ENCODE data around the gene PRIMA1. TPM values are rescaled to one million over a fixed set of nuclear protein-coding genes. Genes with fewer than 3 reads are reported as not detected.

PRIMA1 gene
- total and polyA plus RNA-seq, 2 experiments from 2014 or later = 2.1 to 3.5 TPM

- peaks cover 21% of the 10 kb centered on the region for H3K4me1 Mint-ChIP-seq
- H3K36me3 Mint-ChIP-seq (ENCODE audit: low read depth) = no peaks in the 10 kb centered on the region
- Histone ChIP-seq H2AFZ (no peak overlapping the region), H3K79me2 (replicated peaks; ENCODE audit: insufficient read depth) (no peaks in the 10 kb centered on the region), H3K36me3 (ENCODE audit: insufficient read depth) (no peaks in the 10 kb centered on the region), H3F3A (replicated peaks; ENCODE audit: low read depth) (no peaks in the 10 kb centered on the region), H3K4me2 (no peak overlapping the region), H3K27ac (ENCODE audit: low read depth) (no peak overlapping the region), H3K27me3 (ENCODE audit: insufficient read depth) (no peaks in the 10 kb centered on the region), H3K4me3 (no peak overlapping the region), H4K20me1 (replicated peaks; ENCODE audit: insufficient read depth) (no peaks in the 10 kb centered on the region), H3K4me1 (ENCODE audit: insufficient read depth) (peaks cover 3% of the 10 kb centered on the region), H3K9me2 (ENCODE audit: insufficient read depth) (no peaks in the 10 kb centered on the region)
- peaks cover 6% of the 10 kb centered on the region for H3K27me3 Mint-ChIP-seq (ENCODE audit: insufficient read depth, low read depth, poor library complexity)
- no peak overlapping the region for H3K4me3 Mint-ChIP-seq
- H3K9me3 Mint-ChIP-seq = no peaks in the 10 kb centered on the region
- no peak overlapping the region for H3K27ac Mint-ChIP-seq
- DNase-seq (ENCODE audit: low spot score) (no peak), ATAC-seq (no peak)
- no peak for TF ChIP-seq NANOG (IDR thresholded peaks at IDR 0.05; ENCODE audit: borderline replicate concordance)
- TF ChIP-seq ETS1 (IDR thresholded peaks at IDR 0.05) = no peak
- TF ChIP-seq, protein P1, sequence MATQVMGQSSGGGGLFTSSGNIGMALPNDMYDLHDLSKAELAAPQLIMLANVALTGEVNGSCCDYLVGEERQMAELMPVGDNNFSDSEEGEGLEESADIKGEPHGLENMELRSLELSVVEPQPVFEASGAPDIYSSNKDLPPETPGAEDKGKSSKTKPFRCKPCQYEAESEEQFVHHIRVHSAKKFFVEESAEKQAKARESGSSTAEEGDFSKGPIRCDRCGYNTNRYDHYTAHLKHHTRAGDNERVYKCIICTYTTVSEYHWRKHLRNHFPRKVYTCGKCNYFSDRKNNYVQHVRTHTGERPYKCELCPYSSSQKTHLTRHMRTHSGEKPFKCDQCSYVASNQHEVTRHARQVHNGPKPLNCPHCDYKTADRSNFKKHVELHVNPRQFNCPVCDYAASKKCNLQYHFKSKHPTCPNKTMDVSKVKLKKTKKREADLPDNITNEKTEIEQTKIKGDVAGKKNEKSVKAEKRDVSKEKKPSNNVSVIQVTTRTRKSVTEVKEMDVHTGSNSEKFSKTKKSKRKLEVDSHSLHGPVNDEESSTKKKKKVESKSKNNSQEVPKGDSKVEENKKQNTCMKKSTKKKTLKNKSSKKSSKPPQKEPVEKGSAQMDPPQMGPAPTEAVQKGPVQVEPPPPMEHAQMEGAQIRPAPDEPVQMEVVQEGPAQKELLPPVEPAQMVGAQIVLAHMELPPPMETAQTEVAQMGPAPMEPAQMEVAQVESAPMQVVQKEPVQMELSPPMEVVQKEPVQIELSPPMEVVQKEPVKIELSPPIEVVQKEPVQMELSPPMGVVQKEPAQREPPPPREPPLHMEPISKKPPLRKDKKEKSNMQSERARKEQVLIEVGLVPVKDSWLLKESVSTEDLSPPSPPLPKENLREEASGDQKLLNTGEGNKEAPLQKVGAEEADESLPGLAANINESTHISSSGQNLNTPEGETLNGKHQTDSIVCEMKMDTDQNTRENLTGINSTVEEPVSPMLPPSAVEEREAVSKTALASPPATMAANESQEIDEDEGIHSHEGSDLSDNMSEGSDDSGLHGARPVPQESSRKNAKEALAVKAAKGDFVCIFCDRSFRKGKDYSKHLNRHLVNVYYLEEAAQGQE (IDR thresholded peaks at IDR 0.05; ENCODE audit: unreplicated experiment) = no peak
- TF ChIP-seq EZH2phosphoT487 (IDR thresholded peaks at IDR 0.05; ENCODE audit: unreplicated experiment) = no peak
- TF ChIP-seq, protein P2, sequence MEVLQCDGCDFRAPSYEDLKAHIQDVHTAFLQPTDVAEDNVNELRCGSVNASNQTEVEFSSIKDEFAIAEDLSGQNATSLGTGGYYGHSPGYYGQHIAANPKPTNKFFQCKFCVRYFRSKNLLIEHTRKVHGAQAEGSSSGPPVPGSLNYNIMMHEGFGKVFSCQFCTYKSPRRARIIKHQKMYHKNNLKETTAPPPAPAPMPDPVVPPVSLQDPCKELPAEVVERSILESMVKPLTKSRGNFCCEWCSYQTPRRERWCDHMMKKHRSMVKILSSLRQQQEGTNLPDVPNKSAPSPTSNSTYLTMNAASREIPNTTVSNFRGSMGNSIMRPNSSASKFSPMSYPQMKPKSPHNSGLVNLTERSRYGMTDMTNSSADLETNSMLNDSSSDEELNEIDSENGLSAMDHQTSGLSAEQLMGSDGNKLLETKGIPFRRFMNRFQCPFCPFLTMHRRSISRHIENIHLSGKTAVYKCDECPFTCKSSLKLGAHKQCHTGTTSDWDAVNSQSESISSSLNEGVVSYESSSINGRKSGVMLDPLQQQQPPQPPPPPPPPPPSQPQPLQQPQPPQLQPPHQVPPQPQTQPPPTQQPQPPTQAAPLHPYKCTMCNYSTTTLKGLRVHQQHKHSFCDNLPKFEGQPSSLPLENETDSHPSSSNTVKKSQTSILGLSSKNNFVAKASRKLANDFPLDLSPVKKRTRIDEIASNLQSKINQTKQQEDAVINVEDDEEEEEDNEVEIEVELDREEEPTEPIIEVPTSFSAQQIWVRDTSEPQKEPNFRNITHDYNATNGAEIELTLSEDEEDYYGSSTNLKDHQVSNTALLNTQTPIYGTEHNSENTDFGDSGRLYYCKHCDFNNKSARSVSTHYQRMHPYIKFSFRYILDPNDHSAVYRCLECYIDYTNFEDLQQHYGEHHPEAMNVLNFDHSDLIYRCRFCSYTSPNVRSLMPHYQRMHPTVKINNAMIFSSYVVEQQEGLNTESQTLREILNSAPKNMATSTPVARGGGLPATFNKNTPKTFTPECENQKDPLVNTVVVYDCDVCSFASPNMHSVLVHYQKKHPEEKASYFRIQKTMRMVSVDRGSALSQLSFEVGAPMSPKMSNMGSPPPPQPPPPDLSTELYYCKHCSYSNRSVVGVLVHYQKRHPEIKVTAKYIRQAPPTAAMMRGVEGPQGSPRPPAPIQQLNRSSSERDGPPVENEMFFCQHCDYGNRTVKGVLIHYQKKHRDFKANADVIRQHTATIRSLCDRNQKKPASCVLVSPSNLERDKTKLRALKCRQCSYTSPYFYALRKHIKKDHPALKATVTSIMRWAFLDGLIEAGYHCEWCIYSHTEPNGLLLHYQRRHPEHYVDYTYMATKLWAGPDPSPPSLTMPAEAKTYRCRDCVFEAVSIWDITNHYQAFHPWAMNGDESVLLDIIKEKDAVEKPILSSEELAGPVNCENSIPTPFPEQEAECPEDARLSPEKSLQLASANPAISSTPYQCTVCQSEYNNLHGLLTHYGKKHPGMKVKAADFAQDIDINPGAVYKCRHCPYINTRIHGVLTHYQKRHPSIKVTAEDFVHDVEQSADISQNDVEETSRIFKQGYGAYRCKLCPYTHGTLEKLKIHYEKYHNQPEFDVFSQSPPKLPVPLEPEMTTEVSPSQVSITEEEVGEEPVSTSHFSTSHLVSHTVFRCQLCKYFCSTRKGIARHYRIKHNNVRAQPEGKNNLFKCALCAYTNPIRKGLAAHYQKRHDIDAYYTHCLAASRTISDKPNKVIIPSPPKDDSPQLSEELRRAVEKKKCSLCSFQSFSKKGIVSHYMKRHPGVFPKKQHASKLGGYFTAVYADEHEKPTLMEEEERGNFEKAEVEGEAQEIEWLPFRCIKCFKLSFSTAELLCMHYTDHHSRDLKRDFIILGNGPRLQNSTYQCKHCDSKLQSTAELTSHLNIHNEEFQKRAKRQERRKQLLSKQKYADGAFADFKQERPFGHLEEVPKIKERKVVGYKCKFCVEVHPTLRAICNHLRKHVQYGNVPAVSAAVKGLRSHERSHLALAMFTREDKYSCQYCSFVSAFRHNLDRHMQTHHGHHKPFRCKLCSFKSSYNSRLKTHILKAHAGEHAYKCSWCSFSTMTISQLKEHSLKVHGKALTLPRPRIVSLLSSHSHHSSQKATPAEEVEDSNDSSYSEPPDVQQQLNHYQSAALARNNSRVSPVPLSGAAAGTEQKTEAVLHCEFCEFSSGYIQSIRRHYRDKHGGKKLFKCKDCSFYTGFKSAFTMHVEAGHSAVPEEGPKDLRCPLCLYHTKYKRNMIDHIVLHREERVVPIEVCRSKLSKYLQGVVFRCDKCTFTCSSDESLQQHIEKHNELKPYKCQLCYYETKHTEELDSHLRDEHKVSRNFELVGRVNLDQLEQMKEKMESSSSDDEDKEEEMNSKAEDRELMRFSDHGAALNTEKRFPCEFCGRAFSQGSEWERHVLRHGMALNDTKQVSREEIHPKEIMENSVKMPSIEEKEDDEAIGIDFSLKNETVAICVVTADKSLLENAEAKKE (CRISPR knock-in tag; IDR thresholded peaks at IDR 0.05) = no peak
- TF ChIP-seq EZH2 (IDR thresholded peaks at IDR 0.05; ENCODE audit: low read depth, unreplicated experiment) = no peak
- no peak for TF ChIP-seq STAT1 (IDR thresholded peaks at IDR 0.05; ENCODE audit: unreplicated experiment)
- no peak for TF ChIP-seq JUNB (IDR thresholded peaks at IDR 0.05; ENCODE audit: unreplicated experiment)
- no peak for TF ChIP-seq POLR2AphosphoS5 (IDR thresholded peaks at IDR 0.05; ENCODE audit: low read depth)
- TF ChIP-seq, protein P3, sequence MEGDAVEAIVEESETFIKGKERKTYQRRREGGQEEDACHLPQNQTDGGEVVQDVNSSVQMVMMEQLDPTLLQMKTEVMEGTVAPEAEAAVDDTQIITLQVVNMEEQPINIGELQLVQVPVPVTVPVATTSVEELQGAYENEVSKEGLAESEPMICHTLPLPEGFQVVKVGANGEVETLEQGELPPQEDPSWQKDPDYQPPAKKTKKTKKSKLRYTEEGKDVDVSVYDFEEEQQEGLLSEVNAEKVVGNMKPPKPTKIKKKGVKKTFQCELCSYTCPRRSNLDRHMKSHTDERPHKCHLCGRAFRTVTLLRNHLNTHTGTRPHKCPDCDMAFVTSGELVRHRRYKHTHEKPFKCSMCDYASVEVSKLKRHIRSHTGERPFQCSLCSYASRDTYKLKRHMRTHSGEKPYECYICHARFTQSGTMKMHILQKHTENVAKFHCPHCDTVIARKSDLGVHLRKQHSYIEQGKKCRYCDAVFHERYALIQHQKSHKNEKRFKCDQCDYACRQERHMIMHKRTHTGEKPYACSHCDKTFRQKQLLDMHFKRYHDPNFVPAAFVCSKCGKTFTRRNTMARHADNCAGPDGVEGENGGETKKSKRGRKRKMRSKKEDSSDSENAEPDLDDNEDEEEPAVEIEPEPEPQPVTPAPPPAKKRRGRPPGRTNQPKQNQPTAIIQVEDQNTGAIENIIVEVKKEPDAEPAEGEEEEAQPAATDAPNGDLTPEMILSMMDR (conservative IDR thresholded peaks at IDR 0.05; ENCODE audit: low read depth in 2 of 2) = no peak
- TF ChIP-seq ZNF331 (CRISPR knock-in tag; IDR thresholded peaks at IDR 0.05; ENCODE audit: low read depth) = no peak
- no peak for TF ChIP-seq CREB1 (CRISPR knock-in tag; IDR thresholded peaks at IDR 0.05; ENCODE audit: low read depth)
Measured at GRCh38 chr14:93747560-93747959, 40.7 kb downstream of the PRIMA1 start.

Measured in GM23338 (cell line).